Measurements from ENCODE around the gene ADAM8.
"Not testable (repeated sequence)": the region's sequence is repeated elsewhere in the genome, so short reads cannot be mapped to it uniquely, and the experiment has no call there.

Gene ADAM8

DNA sequence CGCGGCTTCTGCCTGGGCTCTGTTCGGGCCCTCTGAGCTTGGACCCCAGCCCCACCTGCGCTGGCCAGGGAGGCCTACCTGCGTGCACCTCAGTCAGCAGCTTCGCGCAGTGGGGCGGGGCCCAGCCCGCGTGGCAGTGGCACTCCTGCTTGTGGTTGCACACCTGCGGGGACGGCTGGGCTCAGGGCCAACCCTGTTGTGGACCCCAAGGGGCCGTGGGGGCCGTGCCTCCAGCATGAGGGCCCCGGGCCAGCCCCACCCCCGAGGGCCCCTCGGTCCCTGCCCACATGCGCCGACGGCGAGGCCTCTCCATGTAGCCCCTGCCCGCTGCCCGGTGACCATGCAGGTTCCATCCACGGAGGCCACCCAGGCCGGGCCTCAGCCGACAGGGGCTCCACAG lies 7.3 kb downstream of the ADAM8 start:
- H3K27ac ChIP-seq (ENCODE audit: low read depth in 2 of 2, low read length in 2 of 2) = no peak overlapping the region
- H3K4me1 ChIP-seq (ENCODE audit: control insufficient read depth in 2 of 2, insufficient read depth in 2 of 2, low read length in 2 of 2) = peaks cover 4 to 6% of the 10 kb centered on the region in 2 donors
- H3K9ac ChIP-seq (ENCODE audit: low read depth in 1 of 2, low read length in 2 of 2) = no peak overlapping the region
- H3K4me3 ChIP-seq (ENCODE audit: low read length in 2 of 2) = no peak overlapping the region
- H3K27me3 ChIP-seq (ENCODE audit: control insufficient read depth in 2 of 2, insufficient read depth in 2 of 2, low read length in 2 of 2) = no peaks in the 10 kb centered on the region
- H3K9me3 ChIP-seq (ENCODE audit: control insufficient read depth in 2 of 2, low read length in 2 of 2) = no peaks in the 10 kb centered on the region
- no peaks in the 10 kb centered on the region for H3K36me3 ChIP-seq (ENCODE audit: control insufficient read depth in 2 of 2, insufficient read depth in 2 of 2, low read length in 2 of 2)

DNA sequence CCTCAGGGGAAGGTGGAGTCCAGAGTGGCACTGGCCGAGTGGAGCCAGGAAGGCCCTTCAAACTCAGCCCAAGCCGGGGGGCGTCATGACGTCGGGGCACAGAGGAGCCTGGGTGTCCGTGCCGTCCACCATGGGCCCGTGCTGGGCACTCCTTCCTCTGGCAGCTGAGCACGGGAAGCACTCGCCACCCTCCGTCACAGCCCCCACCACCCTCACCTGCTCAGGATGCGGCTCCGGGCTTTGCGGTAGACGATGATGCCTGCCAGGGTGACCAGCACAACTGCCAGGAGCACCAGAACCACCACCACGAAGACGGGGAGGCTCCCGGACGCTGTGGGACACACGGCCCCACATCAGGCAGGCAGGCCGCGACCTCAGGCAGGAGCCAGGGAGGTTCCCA lies 8.1 kb downstream of the ADAM8 start:
- no peaks in the 10 kb centered on the region for H3K27me3 ChIP-seq (ENCODE audit: control insufficient read depth in 2 of 2, insufficient read depth in 2 of 2, low read length in 2 of 2)
- H3K4me3 ChIP-seq (ENCODE audit: low read length in 2 of 2) = no peak overlapping the region
- H3K9me3 ChIP-seq (ENCODE audit: control insufficient read depth in 2 of 2, low read length in 2 of 2) = no peaks in the 10 kb centered on the region
- peaks cover 10 to 12% of the 10 kb centered on the region in 2 donors for H3K4me1 ChIP-seq (ENCODE audit: control insufficient read depth in 2 of 2, insufficient read depth in 2 of 2, low read length in 2 of 2)
- H3K27ac ChIP-seq (ENCODE audit: low read depth in 2 of 2, low read length in 2 of 2) = no peak overlapping the region
- H3K36me3 ChIP-seq (ENCODE audit: control insufficient read depth in 2 of 2, insufficient read depth in 2 of 2, low read length in 2 of 2) = no peaks in the 10 kb centered on the region
- H3K9ac ChIP-seq (ENCODE audit: low read depth in 1 of 2, low read length in 2 of 2) = no peak overlapping the region

- H3K4me1 ChIP-seq (ENCODE audit: control insufficient read depth in 2 of 2, insufficient read depth in 2 of 2, low read length in 2 of 2) = peaks cover 17 to 19% of the 10 kb centered on the region in 2 donors
- H3K9me3 ChIP-seq (ENCODE audit: control insufficient read depth in 2 of 2, low read length in 2 of 2) = no peaks in the 10 kb centered on the region
- no peak overlapping the region for H3K4me3 ChIP-seq (ENCODE audit: low read length in 2 of 2)
- no peaks in the 10 kb centered on the region for H3K27me3 ChIP-seq (ENCODE audit: control insufficient read depth in 2 of 2, insufficient read depth in 2 of 2, low read length in 2 of 2)
- H3K27ac ChIP-seq (ENCODE audit: low read depth in 2 of 2, low read length in 2 of 2) = no peak overlapping the region
- H3K36me3 ChIP-seq (ENCODE audit: control insufficient read depth in 2 of 2, insufficient read depth in 2 of 2, low read length in 2 of 2) = no peaks in the 10 kb centered on the region
- no peak overlapping the region for H3K9ac ChIP-seq (ENCODE audit: low read depth in 1 of 2, low read length in 2 of 2)
Measured at GRCh38 chr10:133267829-133268228, 8.8 kb downstream of the ADAM8 start.

GRCh38 chr10:133267293-133267692 lies 9.4 kb downstream of the ADAM8 start:
- no peaks in the 10 kb centered on the region for H3K36me3 ChIP-seq (ENCODE audit: control insufficient read depth in 2 of 2, insufficient read depth in 2 of 2, low read length in 2 of 2)
- peaks cover 23 to 25% of the 10 kb centered on the region in 2 donors for H3K4me1 ChIP-seq (ENCODE audit: control insufficient read depth in 2 of 2, insufficient read depth in 2 of 2, low read length in 2 of 2)

DNA sequence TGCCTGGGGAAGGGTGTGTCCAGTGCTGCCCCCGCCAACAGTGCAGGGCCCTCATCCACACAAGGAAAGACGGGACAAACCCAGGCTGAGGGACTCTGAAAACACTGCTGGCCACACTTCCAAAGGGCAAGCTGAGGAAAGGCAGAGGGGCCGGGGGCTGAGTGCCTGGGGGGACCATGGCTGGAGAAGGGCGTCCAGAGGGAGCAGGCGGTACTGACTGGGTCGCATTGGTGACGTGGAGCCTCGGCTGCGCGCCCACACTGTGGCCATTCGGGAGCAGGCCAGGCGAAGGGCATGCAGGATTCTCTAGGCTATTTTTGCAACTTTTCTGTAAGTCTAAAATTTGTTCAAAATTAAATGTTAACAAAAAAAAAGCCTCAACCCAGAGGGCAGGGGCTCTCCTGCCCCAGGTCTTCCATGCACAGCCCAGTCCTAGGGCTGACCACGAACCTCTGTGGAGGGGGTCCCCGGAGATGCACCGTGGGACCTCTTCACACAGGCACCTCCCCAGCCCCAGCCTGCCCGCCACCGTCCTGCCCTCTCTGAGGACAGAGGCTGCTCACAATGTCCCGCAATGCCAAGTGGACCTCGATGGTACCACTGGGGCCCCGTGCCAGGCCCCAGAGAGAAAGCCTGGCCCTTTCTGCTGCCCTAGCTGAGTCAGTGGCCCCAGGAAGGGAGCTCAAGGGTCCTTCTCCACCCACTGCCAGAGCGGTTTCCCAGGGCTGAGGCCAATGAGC lies 10.4 kb downstream of the ADAM8 start:
- H3K36me3 ChIP-seq (ENCODE audit: control insufficient read depth in 2 of 2, insufficient read depth in 2 of 2, low read length in 2 of 2) = no peaks in the 10 kb centered on the region
- no peak overlapping the region for H3K4me3 ChIP-seq (ENCODE audit: low read length in 2 of 2)
- no peak overlapping the region for H3K27ac ChIP-seq (ENCODE audit: low read depth in 2 of 2, low read length in 2 of 2)
- H3K9ac ChIP-seq (ENCODE audit: low read depth in 1 of 2, low read length in 2 of 2) = no peak overlapping the region
- no peaks in the 10 kb centered on the region for H3K27me3 ChIP-seq (ENCODE audit: control insufficient read depth in 2 of 2, insufficient read depth in 2 of 2, low read length in 2 of 2)
- peaks cover 26 to 27% of the 10 kb centered on the region in 2 donors for H3K4me1 ChIP-seq (ENCODE audit: control insufficient read depth in 2 of 2, insufficient read depth in 2 of 2, low read length in 2 of 2)
- H3K9me3 ChIP-seq (ENCODE audit: control insufficient read depth in 2 of 2, low read length in 2 of 2) = no peaks in the 10 kb centered on the region

More at GRCh38 chr10:133267293-133267692, 9.4 kb downstream of the ADAM8 start:
- Histone ChIP-seq H3K9me3 (ENCODE audit: control insufficient read depth in 2 of 2, low read length in 2 of 2) (no peaks in the 10 kb centered on the region), H3K9ac (ENCODE audit: low read depth in 1 of 2, low read length in 2 of 2) (no peak overlapping the region), H3K4me3 (ENCODE audit: low read length in 2 of 2) (no peak overlapping the region), H3K27ac (ENCODE audit: low read depth in 2 of 2, low read length in 2 of 2) (no peak overlapping the region), H3K27me3 (ENCODE audit: control insufficient read depth in 2 of 2, insufficient read depth in 2 of 2, low read length in 2 of 2) (no peaks in the 10 kb centered on the region)

- peaks cover 30 to 34% of the 10 kb centered on the region in 2 donors for H3K4me1 ChIP-seq (ENCODE audit: control insufficient read depth in 2 of 2, insufficient read depth in 2 of 2, low read length in 2 of 2)
- H3K27ac ChIP-seq (ENCODE audit: low read depth in 2 of 2, low read length in 2 of 2); H3K4me3 ChIP-seq (ENCODE audit: low read length in 2 of 2); H3K36me3 ChIP-seq (ENCODE audit: control insufficient read depth in 2 of 2, insufficient read depth in 2 of 2, low read length in 2 of 2); H3K9me3 ChIP-seq (ENCODE audit: control insufficient read depth in 2 of 2, low read length in 2 of 2); H3K9ac ChIP-seq (ENCODE audit: low read depth in 1 of 2, low read length in 2 of 2); H3K27me3 ChIP-seq (ENCODE audit: control insufficient read depth in 2 of 2, insufficient read depth in 2 of 2, low read length in 2 of 2): not testable (repeated sequence)
Measured at GRCh38 chr10:133265052-133265451, 11.6 kb downstream of the ADAM8 start.

DNA sequence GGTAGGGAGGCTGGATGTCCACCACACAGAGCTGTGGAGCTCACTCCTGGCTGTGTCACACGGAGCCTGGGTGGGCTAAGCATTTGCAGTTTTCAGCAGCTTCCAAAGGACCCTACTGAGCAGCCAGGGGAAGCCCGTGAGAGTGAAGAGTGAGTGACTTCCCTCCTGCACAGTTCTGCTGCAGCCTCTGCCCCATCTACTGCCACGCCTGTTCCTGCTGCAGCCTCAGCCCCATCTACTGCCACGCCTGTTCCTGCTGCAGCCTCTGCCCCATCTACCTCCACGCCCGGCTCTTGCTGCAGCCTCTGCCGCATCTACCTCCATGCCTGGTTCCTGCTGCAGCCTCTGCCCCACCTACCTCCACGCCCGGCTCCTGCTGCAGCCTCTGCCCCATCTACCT lies 12.2 kb downstream of the ADAM8 start:
- Histone ChIP-seq H3K36me3 (ENCODE audit: control insufficient read depth in 2 of 2, insufficient read depth in 2 of 2, low read length in 2 of 2) (no peaks in the 10 kb centered on the region), H3K9ac (ENCODE audit: low read depth in 1 of 2, low read length in 2 of 2) (peak overlapping the region in 1 of 2 donors; percentile 32), H3K27me3 (ENCODE audit: control insufficient read depth in 2 of 2, insufficient read depth in 2 of 2, low read length in 2 of 2) (no peaks in the 10 kb centered on the region), H3K9me3 (ENCODE audit: control insufficient read depth in 2 of 2, low read length in 2 of 2) (no peaks in the 10 kb centered on the region), H3K4me1 (ENCODE audit: control insufficient read depth in 2 of 2, insufficient read depth in 2 of 2, low read length in 2 of 2) (peaks cover 30 to 34% of the 10 kb centered on the region in 2 donors), H3K27ac (ENCODE audit: low read depth in 2 of 2, low read length in 2 of 2) (no peak overlapping the region), H3K4me3 (ENCODE audit: low read length in 2 of 2) (peak overlapping the region; percentile 26 to 30)

DNA sequence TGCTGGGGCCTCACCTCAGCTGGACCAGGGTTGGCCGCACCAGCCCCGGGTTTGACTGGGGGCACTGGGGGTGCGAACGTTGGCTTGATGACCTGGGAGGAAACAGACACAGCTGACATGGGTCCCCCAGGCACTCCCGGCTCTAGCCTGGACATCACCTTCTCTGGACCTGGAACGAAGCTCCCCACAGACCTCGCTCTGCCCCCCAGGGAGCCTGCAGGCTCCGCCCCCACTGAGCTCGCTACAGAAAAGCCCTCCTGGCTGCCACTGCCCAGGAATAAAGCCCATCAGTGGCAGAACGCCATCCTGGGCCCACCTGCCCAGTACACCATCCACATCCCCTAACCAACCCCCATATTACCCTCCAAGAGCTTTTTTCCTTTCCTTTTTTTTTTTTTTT lies 13.0 kb downstream of the ADAM8 start:
- H3K27me3 ChIP-seq (ENCODE audit: control insufficient read depth in 2 of 2, insufficient read depth in 2 of 2, low read length in 2 of 2) = no peaks in the 10 kb centered on the region
- H3K36me3 ChIP-seq (ENCODE audit: control insufficient read depth in 2 of 2, insufficient read depth in 2 of 2, low read length in 2 of 2) = no peaks in the 10 kb centered on the region
- no peak overlapping the region for H3K4me3 ChIP-seq (ENCODE audit: low read length in 2 of 2)
- H3K9me3 ChIP-seq (ENCODE audit: control insufficient read depth in 2 of 2, low read length in 2 of 2) = no peaks in the 10 kb centered on the region
- peaks cover 36 to 37% of the 10 kb centered on the region in 2 donors for H3K4me1 ChIP-seq (ENCODE audit: control insufficient read depth in 2 of 2, insufficient read depth in 2 of 2, low read length in 2 of 2)
- no peak overlapping the region for H3K9ac ChIP-seq (ENCODE audit: low read depth in 1 of 2, low read length in 2 of 2)
- H3K27ac ChIP-seq (ENCODE audit: low read depth in 2 of 2, low read length in 2 of 2) = no peak overlapping the region

GRCh38 chr10:133262696-133263095 lies 14.0 kb downstream of the ADAM8 start:
- no peaks in the 10 kb centered on the region for H3K9me3 ChIP-seq (ENCODE audit: control insufficient read depth in 2 of 2, low read length in 2 of 2)
- peaks cover 45 to 47% of the 10 kb centered on the region in 2 donors for H3K4me1 ChIP-seq (ENCODE audit: control insufficient read depth in 2 of 2, insufficient read depth in 2 of 2, low read length in 2 of 2)
- H3K36me3 ChIP-seq (ENCODE audit: control insufficient read depth in 2 of 2, insufficient read depth in 2 of 2, low read length in 2 of 2) = no peaks in the 10 kb centered on the region
- peak overlapping the region in 1 of 2 donors; percentile 60 for H3K4me3 ChIP-seq (ENCODE audit: low read length in 2 of 2)
- no peak overlapping the region for H3K27ac ChIP-seq (ENCODE audit: low read depth in 2 of 2, low read length in 2 of 2)
- peak overlapping the region in 1 of 2 donors; percentile 25 for H3K9ac ChIP-seq (ENCODE audit: low read depth in 1 of 2, low read length in 2 of 2)
- no peaks in the 10 kb centered on the region for H3K27me3 ChIP-seq (ENCODE audit: control insufficient read depth in 2 of 2, insufficient read depth in 2 of 2, low read length in 2 of 2)

- Histone ChIP-seq H3K9me3 (ENCODE audit: control insufficient read depth in 2 of 2, low read length in 2 of 2) (no peaks in the 10 kb centered on the region), H3K9ac (ENCODE audit: low read depth in 1 of 2, low read length in 2 of 2) (peak overlapping the region; percentile 72 to 82), H3K27me3 (ENCODE audit: control insufficient read depth in 2 of 2, insufficient read depth in 2 of 2, low read length in 2 of 2) (no peaks in the 10 kb centered on the region), H3K27ac (ENCODE audit: low read depth in 2 of 2, low read length in 2 of 2) (peak overlapping the region; percentile 87 to 91), H3K36me3 (ENCODE audit: control insufficient read depth in 2 of 2, insufficient read depth in 2 of 2, low read length in 2 of 2) (no peaks in the 10 kb centered on the region), H3K4me1 (ENCODE audit: control insufficient read depth in 2 of 2, insufficient read depth in 2 of 2, low read length in 2 of 2) (peaks cover 47 to 53% of the 10 kb centered on the region in 2 donors), H3K4me3 (ENCODE audit: low read length in 2 of 2) (peak overlapping the region; percentile 58 to 74)
Measured at GRCh38 chr10:133261726-133262325, 14.8 kb downstream of the ADAM8 start.
